Endothelial cell of umbilical vein (primary cell): Measurements from ENCODE around the gene RALBP1. TPM values are rescaled to one million over a fixed set of nuclear protein-coding genes. Genes with fewer than 3 reads are reported as not detected.

ENCODE experiments used
- BruUV-seq: library from RNA; stranded (reverse); fragments of 400-500 nt; replicated peaks from 2 replicates; lab custom pipeline; 2021; lab: Mats Ljungman, UMichigan
- CTCF ChIA-PET: fragments of 300-600, 350-600 bp; sonication (Branson Sonifier 250); formaldehyde crosslinking; loops from one replicate; lab custom pipeline; 2021; ENCODE audit warnings: antibody characterized with exemption, inconsistent platforms; lab: Charles Lee
- POLR2A ChIA-PET: fragments of 300-600, 350-600 bp; sonication (Branson Sonifier 250); formaldehyde crosslinking; loops from one replicate; lab custom pipeline; 2021; ENCODE audit warnings: antibody characterized with exemption, inconsistent platforms; lab: Charles Lee
- DNase-seq: peaks from one replicate; pipeline ENCODE4 v3.0.0-alpha.2; 2011; ENCODE audit warnings: low read depth, low spot score
- FAIRE-seq: peaks from 2 replicates; lab custom pipeline; 2011; peaks lifted over from hg19 to GRCh38; lab: Jason Lieb, UNC
- H2AFZ ChIP-seq: 2 replicates; pipeline ENCODE4 v1.6.0; 2012; ENCODE audit warnings: low read depth, low read length, control low read depth, inconsistent platforms
- H3K27ac ChIP-seq: 2 replicates; pipeline ENCODE4 v1.5.1; 2011; ENCODE audit warnings: low read depth, mild to moderate bottlenecking, control low read depth, low read length, moderate library complexity; ENCODE audit not compliant: insufficient read depth
- H3K27me3 ChIP-seq, 2 experiments: 2 replicates each; pipeline versions ENCODE4 v1.6.0 to v1.6.1; 2011; ENCODE audit warnings: low read length in 2 of 2, mixed read lengths in 1 of 2; ENCODE audit not compliant: control insufficient read depth in 2 of 2, insufficient read depth in 2 of 2
- H3K36me3 ChIP-seq, 2 experiments: 2 replicates in 1 of 2; 3 replicates in 1 of 2; pipeline ENCODE4 v1.5.1; 2011; ENCODE audit warnings: low read length in 2 of 2, mild to moderate bottlenecking in 1 of 2, moderate library complexity in 1 of 2; ENCODE audit not compliant: control insufficient read depth in 2 of 2, insufficient read depth in 2 of 2; ENCODE audit errors: extremely low read depth in 1 of 2
- H3K4me1 ChIP-seq: 3 replicates; pipeline ENCODE4 v1.5.1; 2011; ENCODE audit warnings: mild to moderate bottlenecking, low read length; ENCODE audit not compliant: control insufficient read depth, insufficient read depth; ENCODE audit errors: extremely low read depth
- H3K4me2 ChIP-seq: 2 replicates; pipeline ENCODE4 v1.6.1; 2011; ENCODE audit warnings: low read length, control low read depth, mixed read lengths; ENCODE audit not compliant: insufficient read depth
- H3K4me3 ChIP-seq, 3 experiments: fragments of 200-600 bp in 1 of 3; sonication (generic), shearing (Covaris generic) in 1 of 3; replicated peaks in 1 of 3; 2 replicates each; pipeline ENCODE4 v1.5.1; 2011 to 2016; ENCODE audit warnings: control low read depth in 3 of 3, low read length in 3 of 3, mild to moderate bottlenecking in 2 of 3, inconsistent platforms in 1 of 3, low read depth in 1 of 3, moderate library complexity in 1 of 3; ENCODE audit not compliant: insufficient read depth in 1 of 3
- H3K79me2 ChIP-seq: 2 replicates; pipeline ENCODE4 v1.6.0; 2012; ENCODE audit warnings: low read length, inconsistent platforms; ENCODE audit not compliant: control insufficient read depth, insufficient read depth
- H3K9ac ChIP-seq: replicated peaks from 2 replicates; pipeline ENCODE3; 2011; ENCODE audit warnings: low read length, control low read depth; ENCODE audit not compliant: insufficient read depth; ENCODE audit errors: extremely low read depth
- H3K9me1 ChIP-seq: replicated peaks from 3 replicates; pipeline ENCODE4 v1.6.0; 2011; ENCODE audit warnings: mild to moderate bottlenecking, low read length; ENCODE audit not compliant: control insufficient read depth, insufficient read depth; ENCODE audit errors: extremely low read depth
- H3K9me3 ChIP-seq: replicated peaks from 2 replicates; pipeline ENCODE4 v1.5.1; 2012; ENCODE audit warnings: low read length, inconsistent platforms; ENCODE audit not compliant: control insufficient read depth, insufficient read depth
- H4K20me1 ChIP-seq: replicated peaks from 2 replicates; pipeline ENCODE3; 2011; ENCODE audit warnings: mild to moderate bottlenecking, low read length; ENCODE audit not compliant: control insufficient read depth, insufficient read depth; ENCODE audit errors: extremely low read depth
- EZH2 ChIP-seq: IDR thresholded peaks from 2 replicates; pipeline ENCODE4 v1.6.1; 2012; ENCODE audit warnings: borderline replicate concordance, low read depth, mild to moderate bottlenecking, moderate library complexity, low read length, inconsistent platforms; ENCODE audit not compliant: severe bottlenecking
- FOS ChIP-seq: IDR thresholded peaks from 2 replicates; pipeline ENCODE4 v1.6.1; 2011; ENCODE audit warnings: mild to moderate bottlenecking, low read length, moderate library complexity, borderline replicate concordance; ENCODE audit not compliant: insufficient read depth
- GATA2 ChIP-seq: IDR thresholded peaks from 2 replicates; pipeline ENCODE4 v1.7.0; 2011; ENCODE audit warnings: low read depth, mild to moderate bottlenecking, moderate library complexity, mixed read lengths, low read length; ENCODE audit not compliant: insufficient read length, insufficient read depth
- JUN ChIP-seq: IDR thresholded peaks from 2 replicates; pipeline ENCODE4 v1.6.1; 2011; ENCODE audit warnings: borderline replicate concordance, low read depth; ENCODE audit not compliant: insufficient read length, insufficient read depth
- MYC ChIP-seq: IDR thresholded peaks from one replicate; pipeline ENCODE4 v1.6.1; 2011; ENCODE audit warnings: mild to moderate bottlenecking, low read depth, low read length
- POLR2A ChIP-seq: IDR thresholded peaks from 2 replicates; pipeline ENCODE4 v1.6.1; 2012; ENCODE audit warnings: low read depth, mild to moderate bottlenecking, control low read depth, low read length
- POLR2AphosphoS5 ChIP-seq: IDR thresholded peaks from 2 replicates; pipeline ENCODE4 v1.6.1; 2012; ENCODE audit warnings: low read depth, mild to moderate bottlenecking, control low read depth, low read length, moderate library complexity; ENCODE audit not compliant: insufficient read depth
- dilution Hi-C: fragments of 300-500 bp; cut with MboI; formaldehyde crosslinking; loops from one replicate; pipeline ENCODE4 v1.15.0; 2019; ENCODE audit warnings: low sequenced_read_pairs; ENCODE audit not compliant: extremely low pct_ligation_motif_present
- intact Hi-C: fragments of 100-400 bp; cut with micrococcal nuclease; formaldehyde crosslinking; loops from one replicate; pipeline ENCODE4 v1.10.0; 2022
- polyA plus RNA-seq, 4 experiments: library from polyadenylated mRNA; depleted of rRNA in 3 of 4; stranded (reverse) in 3 of 4; unstranded in 1 of 4; fragments of >200 nt; gene quantifications; 2 replicates each; pipeline versions ENCODE4 v1.2.1 to v1.2.3, GENCODE V29; 2011 to 2012; ENCODE audit warnings: missing spikeins in 1 of 4
- total RNA-seq: library from RNA; stranded (reverse); gene quantifications from 2 replicates; pipeline ENCODE4 v1.2.3, GENCODE V29; 2021
- TF ChIP-seq, protein P1 (sequence below), 2 donors: IDR thresholded peaks; 1 replicate in 1 of 2; 2 replicates in 1 of 2; pipeline ENCODE4 v1.5.1; 2011; ENCODE audit warnings: low read length in 2 of 2, mild to moderate bottlenecking in 2 of 2, moderate library complexity in 2 of 2, control low read depth in 1 of 2, inconsistent platforms in 1 of 2, low read depth in 1 of 2; ENCODE audit not compliant: insufficient read depth in 1 of 2; ENCODE audit errors: extremely low read depth in 1 of 2
- TF ChIP-seq, protein P2 (sequence below): IDR thresholded peaks from 2 replicates; pipeline ENCODE4 v1.6.1; 2011; ENCODE audit not compliant: insufficient read depth, insufficient read length

The RALBP1 gene
- total and polyA plus RNA-seq, 2 donors (not counting 3 experiments of a cell fraction or from before 2014, with no cell fraction given): 55.8 to 68.4 TPM

DNA sequence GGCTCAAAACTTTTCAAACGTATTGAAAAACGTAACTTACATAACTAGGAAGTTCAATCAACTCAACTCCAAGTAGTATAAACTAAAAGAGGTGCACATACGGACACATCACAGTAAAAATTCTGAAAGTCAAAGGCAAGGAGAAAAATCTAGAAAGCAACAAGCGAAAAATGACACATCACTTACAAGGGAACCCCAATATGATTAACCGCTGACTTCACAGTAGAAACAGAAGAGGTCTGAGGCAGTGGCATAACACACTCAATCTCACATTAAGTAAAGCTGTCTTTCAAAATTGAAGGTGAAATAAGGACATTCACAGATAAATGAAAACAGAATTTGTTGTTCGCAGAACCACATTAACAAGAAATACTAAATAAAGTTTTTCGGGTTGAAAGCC lies 106.4 kb downstream of the RALBP1 start:
- Histone ChIP-seq H4K20me1 (no peaks in the 10 kb centered on the region), H3K9ac (no peak overlapping the region), H3K4me3 (no peak overlapping the region), H3K9me3 (no peaks in the 10 kb centered on the region), H3K4me2 (no peak overlapping the region), H3K27ac (no peak overlapping the region), H3K9me1 (no peaks in the 10 kb centered on the region), H3K36me3 (peaks cover 13 to 27% of the 10 kb centered on the region in 2 experiments), H3K27me3 (no peaks in the 10 kb centered on the region), H2AFZ (no peak overlapping the region), H3K79me2 (peaks cover 43% of the 10 kb centered on the region), H3K4me1 (no peaks in the 10 kb centered on the region)
- CTCF ChIA-PET: no interaction called here
- dilution Hi-C loops (no loop called here), intact Hi-C loops (no loop called here)
- no TSS peak for BruUV-seq
- TF ChIP-seq POLR2AphosphoS5 (no peak), POLR2A (no peak), EZH2 (no peak), FOS (no peak), MYC (no peak), JUN (no peak), GATA2 (no peak)
- TF ChIP-seq, protein P1, sequence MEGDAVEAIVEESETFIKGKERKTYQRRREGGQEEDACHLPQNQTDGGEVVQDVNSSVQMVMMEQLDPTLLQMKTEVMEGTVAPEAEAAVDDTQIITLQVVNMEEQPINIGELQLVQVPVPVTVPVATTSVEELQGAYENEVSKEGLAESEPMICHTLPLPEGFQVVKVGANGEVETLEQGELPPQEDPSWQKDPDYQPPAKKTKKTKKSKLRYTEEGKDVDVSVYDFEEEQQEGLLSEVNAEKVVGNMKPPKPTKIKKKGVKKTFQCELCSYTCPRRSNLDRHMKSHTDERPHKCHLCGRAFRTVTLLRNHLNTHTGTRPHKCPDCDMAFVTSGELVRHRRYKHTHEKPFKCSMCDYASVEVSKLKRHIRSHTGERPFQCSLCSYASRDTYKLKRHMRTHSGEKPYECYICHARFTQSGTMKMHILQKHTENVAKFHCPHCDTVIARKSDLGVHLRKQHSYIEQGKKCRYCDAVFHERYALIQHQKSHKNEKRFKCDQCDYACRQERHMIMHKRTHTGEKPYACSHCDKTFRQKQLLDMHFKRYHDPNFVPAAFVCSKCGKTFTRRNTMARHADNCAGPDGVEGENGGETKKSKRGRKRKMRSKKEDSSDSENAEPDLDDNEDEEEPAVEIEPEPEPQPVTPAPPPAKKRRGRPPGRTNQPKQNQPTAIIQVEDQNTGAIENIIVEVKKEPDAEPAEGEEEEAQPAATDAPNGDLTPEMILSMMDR (IDR thresholded peaks at IDR 0.05; ENCODE audit: extremely low read depth in 1 of 2, insufficient read depth in 1 of 2, low read depth in 1 of 2, low read length in 2 of 2): no peak
- TF ChIP-seq, protein P2, sequence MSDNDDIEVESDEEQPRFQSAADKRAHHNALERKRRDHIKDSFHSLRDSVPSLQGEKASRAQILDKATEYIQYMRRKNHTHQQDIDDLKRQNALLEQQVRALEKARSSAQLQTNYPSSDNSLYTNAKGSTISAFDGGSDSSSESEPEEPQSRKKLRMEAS: no peak
- no peak for DNase-seq
- FAIRE-seq: no peak
- POLR2A ChIA-PET: no interaction called here
